Tibial nerve (tissue), 4 donors: ENCODE results near the gene ABR. TPM values are rescaled to one million over a fixed set of nuclear protein-coding genes. Genes with fewer than 3 reads are reported as not detected.

Source experiments
- DNase-seq, 2 donors: peaks; one replicate each; pipeline ENCODE4 v3.0.0-alpha.2; 2019; ENCODE audit warnings: low spot score in 2 of 2
- H3K27ac ChIP-seq, 4 donors: fragments of 200-600 bp; sonication (generic) in 3 of 4; one replicate each; pipeline ENCODE4 v1.5.1; 2017 to 2019; ENCODE audit warnings: mild to moderate bottlenecking in 1 of 4
- H3K27me3 ChIP-seq, 2 donors: fragments of 200-600 bp; sonication (generic) in 1 of 2; one replicate each; pipeline versions ENCODE4 v1.5.1 to v1.6.0; 2017 to 2019
- H3K36me3 ChIP-seq, 3 donors: fragments of 200-600 bp; sonication (generic); one replicate each; pipeline ENCODE4 v1.5.1; 2018 to 2019
- H3K4me1 ChIP-seq, 4 donors: fragments of 200-600 bp; sonication (generic) in 3 of 4; one replicate each; pipeline ENCODE4 v1.5.1; 2017 to 2019
- H3K4me3 ChIP-seq, 4 donors: fragments of 200-600 bp; sonication (generic) in 3 of 4; one replicate each; pipeline ENCODE4 v1.5.1; 2017 to 2019; ENCODE audit warnings: mild to moderate bottlenecking in 1 of 4, moderate library complexity in 1 of 4
- H3K9me3 ChIP-seq, 4 donors: fragments of 200-600 bp; sonication (generic) in 3 of 4; one replicate each; pipeline ENCODE4 v1.5.1; 2017 to 2019
- CTCF ChIP-seq, 5 experiments: fragments of 200-600 bp in 3 of 5; fragments of 450-650 bp in 2 of 5; sonication (generic) in 3 of 5; IDR thresholded peaks; one replicate each; pipeline ENCODE4 v1.5.1; 2016 to 2019; ENCODE audit warnings: antibody characterized with exemption in 5 of 5, mild to moderate bottlenecking in 3 of 5, moderate library complexity in 2 of 5
- EP300 ChIP-seq, 2 donors: sonication (generic); formaldehyde crosslinking; IDR thresholded peaks; one replicate each; pipeline ENCODE4 v1.6.1; 2017; ENCODE audit warnings: antibody characterized with exemption in 2 of 2, mild to moderate bottlenecking in 1 of 2
- POLR2A ChIP-seq, 2 donors: fragments of 450-650 bp; IDR thresholded peaks; one replicate each; pipeline ENCODE4 v1.6.1; 2017; ENCODE audit warnings: antibody characterized with exemption in 2 of 2, mild to moderate bottlenecking in 2 of 2, moderate library complexity in 2 of 2
- WGBS, 2 donors: methylation state at CpG; one replicate each; pipeline ENCODE4 v1.1.5; 2018; 5-methylcytosine and 5-hydroxymethylcytosine counted together
- total RNA-seq, 4 donors: library from RNA; depleted of rRNA; stranded (reverse); fragments of >200 nt; gene quantifications; one replicate each; pipeline ENCODE4 v1.1.0, GENCODE V29; 2016

ABR gene
- total RNA-seq, 4 donors from 2014 or later = 88.8 to 193 (median 133) TPM

- Histone ChIP-seq H3K36me3 (no peaks in the 10 kb centered on the region), H3K9me3 (no peaks in the 10 kb centered on the region), H3K27me3 (no peaks in the 10 kb centered on the region), H3K27ac (peak overlapping the region; percentile 22 to 84 (median 76)), H3K4me3 (no peak overlapping the region), H3K4me1 (peaks cover 0 to 24% (median 14%) of the 10 kb centered on the region in 4 donors)
- 26 to 53% methylated on average over 3 of the region's 3 CpGs for WGBS, 2 donors
- TF ChIP-seq POLR2A (IDR thresholded peaks at IDR 0.05) (no peak), CTCF (IDR thresholded peaks at IDR 0.05) (no peak), EP300 (IDR thresholded peaks at IDR 0.05) (peak; percentile 77 to 92)
- peak in 1 of 2 donors; percentile 76 for DNase-seq
Observed at GRCh38 chr17:1197379-1197778, 17.6 kb upstream of the ABR start.

- DNase-seq = no peak
- TF ChIP-seq CTCF (IDR thresholded peaks at IDR 0.05) = no peak
- no peak for TF ChIP-seq POLR2A (IDR thresholded peaks at IDR 0.05)
- TF ChIP-seq EP300 (IDR thresholded peaks at IDR 0.05) = no peak
- Histone ChIP-seq H3K9me3 (no peaks in the 10 kb centered on the region), H3K27ac (peak overlapping the region; percentile 22 to 81 (median 76)), H3K4me3 (no peak overlapping the region), H3K4me1 (peaks cover 0 to 24% (median 14%) of the 10 kb centered on the region in 4 donors), H3K36me3 (no peaks in the 10 kb centered on the region), H3K27me3 (no peaks in the 10 kb centered on the region)
- WGBS, 2 donors = 87 to 91% methylated on average over 9 to 14 of the region's 14 CpGs
Observed at GRCh38 chr17:1196946-1197345, 17.2 kb upstream of the ABR start.

GRCh38 chr17:1192911-1193699, 13.3 kb upstream of the ABR start:
- no peak overlapping the region for H3K27ac ChIP-seq
- no peak for DNase-seq
- WGBS, 2 donors = 75 to 76% methylated on average over 31 of the region's 31 CpGs
- H3K4me3 ChIP-seq = no peak overlapping the region
- H3K9me3 ChIP-seq = no peaks in the 10 kb centered on the region
- no peaks in the 10 kb centered on the region for H3K27me3 ChIP-seq
- H3K4me1 ChIP-seq = peaks cover 0 to 32% (median 12%) of the 10 kb centered on the region in 4 donors
- no peaks in the 10 kb centered on the region for H3K36me3 ChIP-seq
- TF ChIP-seq CTCF (IDR thresholded peaks at IDR 0.05) (no peak), EP300 (IDR thresholded peaks at IDR 0.05) (no peak), POLR2A (IDR thresholded peaks at IDR 0.05) (no peak)

- Histone ChIP-seq H3K36me3 (no peaks in the 10 kb centered on the region), H3K27ac (no peak overlapping the region), H3K4me3 (no peak overlapping the region), H3K4me1 (peaks cover 0 to 40% (median 20%) of the 10 kb centered on the region in 4 donors), H3K9me3 (no peaks in the 10 kb centered on the region), H3K27me3 (no peaks in the 10 kb centered on the region)
- WGBS, 2 donors = 74 to 78% methylated on average over 25 of the region's 25 CpGs
- TF ChIP-seq EP300 (IDR thresholded peaks at IDR 0.05) (no peak), CTCF (IDR thresholded peaks at IDR 0.05) (no peak), POLR2A (IDR thresholded peaks at IDR 0.05) (no peak)
- DNase-seq = no peak
Observed at GRCh38 chr17:1190751-1191331, 11.1 kb upstream of the ABR start.
